Cardiac muscle cell (in vitro differentiated cells and primary cell): Measurements from ENCODE around the gene PRKAG2. TPM values are rescaled to one million over a fixed set of nuclear protein-coding genes. Genes with fewer than 3 reads are reported as not detected.

ENCODE experiments used
- DNase-seq, 2 donors: peaks; one replicate each; pipeline versions ENCODE4 v3.0.0 to v3.0.0-alpha.2; 2010 to 2017; ENCODE audit warnings: low read depth in 1 of 2, low spot score in 1 of 2
- H3K27ac ChIP-seq: fragments of 200-600 bp; sonication (generic); 2 replicates; pipeline ENCODE4 v1.5.1; 2016
- H3K27me3 ChIP-seq: fragments of 200-600 bp; sonication (generic); 2 replicates; pipeline ENCODE4 v1.6.0; 2016; ENCODE audit warnings: control low read depth
- H3K36me3 ChIP-seq: fragments of 200-600 bp; sonication (generic); 2 replicates; pipeline ENCODE4 v1.5.1; 2016; ENCODE audit warnings: control low read depth
- H3K4me1 ChIP-seq: fragments of 200-600 bp; sonication (generic); 2 replicates; pipeline ENCODE4 v1.8.1; 2017; ENCODE audit warnings: low read depth, mild to moderate bottlenecking, mixed run types
- H3K4me3 ChIP-seq: fragments of 200-600 bp; sonication (generic); 2 replicates; pipeline ENCODE4 v1.5.1; 2016; ENCODE audit warnings: mild to moderate bottlenecking
- H3K9me3 ChIP-seq: fragments of 200-600 bp; sonication (generic); 2 replicates; pipeline ENCODE4 v1.5.1; 2017; ENCODE audit warnings: low read depth, mild to moderate bottlenecking, control low read depth
- polyA plus RNA-seq: library from polyadenylated mRNA; unstranded; fragments of >200 nt; fragmentation: Nextera tagmentation; extraction: Ambion mirVana; gene quantifications from 2 replicates; pipeline ENCODE4 v1.2.1, GENCODE V29; 2016
- total RNA-seq: library from RNA; depleted of rRNA; stranded (reverse); fragments of >200 nt; gene quantifications from 2 replicates; pipeline ENCODE4 v1.2.3, GENCODE V29; 2016
- TF ChIP-seq, protein P1 (sequence below): IDR thresholded peaks from 2 replicates; pipeline ENCODE4 v1.5.1; 2012; ENCODE audit warnings: low read depth, mild to moderate bottlenecking, low read length

Gene PRKAG2
- total and polyA plus RNA-seq, 2 experiments from 2014 or later: 43.4 to 85.3 TPM

- Histone ChIP-seq H3K27me3 (no peaks in the 10 kb centered on the region), H3K4me3 (no peak overlapping the region), H3K36me3 (no peaks in the 10 kb centered on the region), H3K4me1 (peaks cover 45% of the 10 kb centered on the region), H3K27ac (no peak overlapping the region), H3K9me3 (no peaks in the 10 kb centered on the region)
- DNase-seq: no peak
- TF ChIP-seq, protein P1, sequence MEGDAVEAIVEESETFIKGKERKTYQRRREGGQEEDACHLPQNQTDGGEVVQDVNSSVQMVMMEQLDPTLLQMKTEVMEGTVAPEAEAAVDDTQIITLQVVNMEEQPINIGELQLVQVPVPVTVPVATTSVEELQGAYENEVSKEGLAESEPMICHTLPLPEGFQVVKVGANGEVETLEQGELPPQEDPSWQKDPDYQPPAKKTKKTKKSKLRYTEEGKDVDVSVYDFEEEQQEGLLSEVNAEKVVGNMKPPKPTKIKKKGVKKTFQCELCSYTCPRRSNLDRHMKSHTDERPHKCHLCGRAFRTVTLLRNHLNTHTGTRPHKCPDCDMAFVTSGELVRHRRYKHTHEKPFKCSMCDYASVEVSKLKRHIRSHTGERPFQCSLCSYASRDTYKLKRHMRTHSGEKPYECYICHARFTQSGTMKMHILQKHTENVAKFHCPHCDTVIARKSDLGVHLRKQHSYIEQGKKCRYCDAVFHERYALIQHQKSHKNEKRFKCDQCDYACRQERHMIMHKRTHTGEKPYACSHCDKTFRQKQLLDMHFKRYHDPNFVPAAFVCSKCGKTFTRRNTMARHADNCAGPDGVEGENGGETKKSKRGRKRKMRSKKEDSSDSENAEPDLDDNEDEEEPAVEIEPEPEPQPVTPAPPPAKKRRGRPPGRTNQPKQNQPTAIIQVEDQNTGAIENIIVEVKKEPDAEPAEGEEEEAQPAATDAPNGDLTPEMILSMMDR: no peak
Measured at GRCh38 chr7:151717918-151718317, 159.0 kb downstream of the PRKAG2 start.

DNA sequence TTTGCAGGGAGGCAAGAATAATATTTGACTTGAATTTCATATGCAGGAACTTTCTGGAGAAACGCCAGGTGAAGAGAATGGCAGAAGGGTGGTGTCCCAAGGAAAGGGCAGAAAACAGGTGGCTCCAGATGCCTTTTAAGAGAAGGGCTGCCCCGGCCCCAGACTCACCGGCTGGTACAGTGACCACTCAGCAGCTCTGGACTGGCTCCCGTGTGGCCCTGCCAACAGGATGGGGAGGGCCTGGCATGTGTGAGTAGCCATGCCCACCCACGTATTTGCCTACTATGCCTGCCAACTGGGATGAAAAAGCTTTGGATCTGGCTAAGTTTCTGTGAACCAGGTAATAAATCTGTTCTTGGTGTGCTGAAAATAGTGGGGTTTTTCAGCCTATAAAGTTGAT is 159.5 kb downstream of the PRKAG2 start:
- no peak for DNase-seq
- H3K4me1 ChIP-seq: peaks cover 44% of the 10 kb centered on the region
- no peaks in the 10 kb centered on the region for H3K36me3 ChIP-seq
- H3K4me3 ChIP-seq: no peak overlapping the region
- H3K27me3 ChIP-seq: no peaks in the 10 kb centered on the region
- H3K9me3 ChIP-seq: no peaks in the 10 kb centered on the region
- H3K27ac ChIP-seq: no peak overlapping the region
- TF ChIP-seq, protein P1: no peak

DNA sequence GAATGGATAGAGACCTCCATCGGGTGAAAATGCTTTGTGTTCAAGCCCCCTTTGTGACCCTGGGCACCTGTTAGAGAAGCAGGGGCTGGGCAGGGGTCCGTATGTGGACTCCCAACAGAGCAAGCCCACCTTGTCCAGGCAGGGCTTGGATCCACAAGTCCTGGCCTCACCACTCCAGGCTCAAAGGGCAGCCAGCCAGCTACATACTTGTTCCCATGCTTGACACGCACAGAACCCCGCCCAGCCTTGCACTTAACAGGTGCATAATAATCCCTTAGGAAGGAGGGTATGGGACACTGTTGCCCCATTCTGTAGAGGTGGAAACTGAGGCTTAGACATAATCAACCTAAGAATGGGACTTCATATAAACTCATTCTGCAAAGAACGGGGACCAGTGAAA is 160.6 kb downstream of the PRKAG2 start:
- Histone ChIP-seq H3K9me3 (no peaks in the 10 kb centered on the region), H3K4me3 (no peak overlapping the region), H3K36me3 (no peaks in the 10 kb centered on the region), H3K27ac (no peak overlapping the region), H3K4me1 (peaks cover 33% of the 10 kb centered on the region), H3K27me3 (no peaks in the 10 kb centered on the region)
- DNase-seq: no peak
- TF ChIP-seq, protein P1: no peak

DNA sequence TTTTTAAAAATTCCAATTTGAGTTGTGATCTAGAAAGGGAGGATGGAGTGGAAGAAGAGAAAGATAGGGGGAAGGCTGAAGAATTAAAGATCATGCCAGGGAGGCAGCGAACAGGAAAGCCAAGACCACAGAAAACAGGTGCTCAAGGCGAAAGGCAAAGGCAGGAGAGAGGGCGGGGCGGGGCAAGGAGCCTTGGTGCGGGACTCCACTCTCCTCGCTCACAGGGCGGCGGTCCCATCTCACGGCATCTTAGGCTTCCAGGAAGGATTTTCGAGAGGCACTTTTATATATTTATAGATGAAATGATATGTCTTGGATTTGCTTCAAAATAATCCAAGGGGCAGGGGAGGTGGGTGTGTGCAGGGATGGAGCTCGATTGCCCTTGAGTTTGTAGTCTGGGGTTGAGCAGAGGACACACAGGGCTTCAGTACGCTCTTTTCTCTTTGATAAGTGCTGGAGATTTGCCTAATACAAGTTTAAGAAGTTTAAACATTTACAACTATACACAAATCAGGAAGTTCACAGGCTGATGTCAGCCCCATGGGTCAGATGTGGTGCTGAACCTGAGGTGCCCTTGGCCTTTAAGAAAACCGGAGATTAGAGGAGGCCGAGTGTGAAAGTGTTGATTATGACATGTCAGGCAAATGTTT is 161.1 kb downstream of the PRKAG2 start:
- H3K36me3 ChIP-seq: no peaks in the 10 kb centered on the region
- TF ChIP-seq, protein P1: no peak

DNA sequence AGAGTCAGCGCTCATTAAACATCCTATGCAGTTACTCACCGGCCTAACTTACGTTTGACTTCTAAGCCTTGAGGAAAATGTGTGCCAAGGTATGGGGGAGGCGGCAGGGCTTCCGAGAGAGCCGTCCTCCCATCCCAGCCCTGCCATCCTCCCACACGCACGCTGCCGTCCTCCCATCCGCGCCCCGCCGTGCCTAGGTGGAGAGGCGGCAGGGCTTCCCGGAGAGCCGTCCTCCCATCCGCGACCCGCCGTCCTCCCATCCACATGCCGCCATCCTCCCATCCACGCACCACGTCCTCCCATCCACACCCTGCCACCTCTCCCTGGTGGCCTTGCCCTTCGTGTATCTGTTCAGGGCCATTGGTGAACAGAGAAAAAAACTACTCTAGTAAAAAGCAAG is 162.7 kb downstream of the PRKAG2 start:
- DNase-seq: no peak
- Histone ChIP-seq H3K27me3 (no peaks in the 10 kb centered on the region), H3K4me1 (peaks cover 15% of the 10 kb centered on the region), H3K36me3 (no peaks in the 10 kb centered on the region), H3K4me3 (no peak overlapping the region), H3K27ac (no peak overlapping the region), H3K9me3 (no peaks in the 10 kb centered on the region)
- TF ChIP-seq, protein P1: no peak

More for the DNA sequence above, 161.1 kb downstream of the PRKAG2 start:
- H3K9me3 ChIP-seq: no peaks in the 10 kb centered on the region
- no peaks in the 10 kb centered on the region for H3K27me3 ChIP-seq
- no peak for DNase-seq
- peaks cover 28% of the 10 kb centered on the region for H3K4me1 ChIP-seq
- no peak overlapping the region for H3K27ac ChIP-seq
- no peak overlapping the region for H3K4me3 ChIP-seq
